HG03342 (cell line): ENCODE measurements around the gene GLI1.
"Not testable (repeated sequence)": the region's sequence is repeated elsewhere in the genome, so short reads cannot be mapped to it uniquely, and the experiment has no call there.

Experiments
- ATAC-seq: cut with Tn5 transposase; IDR thresholded peaks from one replicate; pipeline ENCODE4 v1.9.1; 2021; ENCODE audit warnings: mild to moderate bottlenecking, moderate library complexity; ENCODE audit not compliant: unreplicated experiment

The GLI1 gene

GRCh38 chr12:57441393-57441792 is 18.2 kb upstream of the GLI1 start:
- ATAC-seq = not testable (repeated sequence)

DNA sequence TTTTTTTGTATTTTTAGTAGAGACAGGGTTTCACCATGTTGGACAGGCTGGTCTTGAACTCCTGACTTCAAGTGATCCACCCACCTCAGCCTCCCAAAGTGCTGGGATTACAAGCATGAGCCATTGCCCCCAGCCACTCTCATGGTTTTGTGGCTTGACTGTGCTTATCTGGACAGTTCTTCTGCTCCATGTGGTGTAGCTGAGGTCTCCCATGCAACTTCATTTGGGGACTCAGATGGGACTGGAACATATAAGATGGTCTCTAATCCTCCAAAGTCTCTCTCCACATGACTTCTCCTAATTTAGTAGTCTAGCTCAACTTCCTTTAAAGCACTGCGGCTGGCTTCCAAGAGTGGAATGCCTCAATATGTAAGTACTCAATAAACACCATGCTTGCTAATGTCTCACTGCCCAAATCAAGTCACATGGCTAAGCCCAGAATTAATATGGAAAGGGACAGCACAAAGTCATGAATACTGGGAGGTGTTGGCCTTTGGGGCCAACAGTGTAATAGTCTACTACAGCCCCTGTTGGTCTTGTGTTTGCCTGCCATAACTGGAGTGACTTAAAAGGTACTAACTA is 17.6 kb upstream of the GLI1 start:
- ATAC-seq = no peak

- not testable (repeated sequence) for ATAC-seq
Observed at GRCh38 chr12:57444337-57444736, 15.2 kb upstream of the GLI1 start.

DNA sequence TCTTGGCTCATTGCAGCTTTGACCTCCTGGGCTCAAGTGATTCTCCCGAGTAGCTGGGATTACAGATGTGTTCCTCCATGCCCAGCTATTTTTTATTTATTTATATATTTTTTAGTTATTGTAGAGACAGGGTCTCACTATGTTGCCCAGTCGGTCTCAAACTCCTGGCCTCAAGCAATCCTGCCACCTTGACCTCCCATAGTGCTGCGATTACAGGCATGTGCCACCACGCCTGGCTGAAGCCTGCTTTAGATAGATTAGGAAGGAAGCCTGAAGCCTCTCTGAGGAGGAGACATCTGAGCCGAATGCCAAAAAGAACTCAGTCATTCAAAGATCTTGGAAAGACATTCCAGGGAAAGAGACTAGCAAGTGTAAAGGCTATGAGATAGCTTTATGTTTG is 14.8 kb upstream of the GLI1 start:
- no peak for ATAC-seq

DNA sequence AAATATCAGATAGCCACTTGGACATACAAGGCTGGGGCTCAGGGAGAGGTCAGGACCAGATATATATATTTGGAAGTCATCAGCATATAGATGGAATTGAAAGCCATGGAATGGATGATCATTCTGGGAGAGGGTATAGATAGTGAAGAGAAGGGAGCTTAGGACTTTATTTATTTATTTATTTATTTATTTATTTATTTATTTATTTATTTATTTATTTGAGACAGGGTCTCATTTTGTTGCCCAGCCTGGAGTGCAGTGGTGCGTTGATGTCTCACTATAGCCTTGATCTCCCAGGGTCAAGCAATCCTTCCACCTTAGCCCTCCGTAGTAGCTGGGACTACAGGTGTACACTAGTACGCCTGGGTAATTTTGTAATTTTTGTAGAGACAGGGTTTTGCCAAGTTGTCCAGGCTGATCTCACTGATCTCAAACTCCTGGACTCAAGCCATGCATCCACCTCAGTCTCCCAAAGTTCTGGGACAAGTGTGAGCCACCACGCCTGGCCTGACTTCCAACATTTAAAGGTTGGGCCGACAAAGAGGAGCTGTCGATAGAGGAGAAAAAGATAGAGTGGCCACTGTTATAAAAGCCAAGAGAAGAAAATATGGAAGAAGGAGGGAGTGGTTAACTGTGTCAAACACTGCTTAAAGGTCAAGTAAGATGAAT is 13.2 kb upstream of the GLI1 start:
- no peak for ATAC-seq

DNA sequence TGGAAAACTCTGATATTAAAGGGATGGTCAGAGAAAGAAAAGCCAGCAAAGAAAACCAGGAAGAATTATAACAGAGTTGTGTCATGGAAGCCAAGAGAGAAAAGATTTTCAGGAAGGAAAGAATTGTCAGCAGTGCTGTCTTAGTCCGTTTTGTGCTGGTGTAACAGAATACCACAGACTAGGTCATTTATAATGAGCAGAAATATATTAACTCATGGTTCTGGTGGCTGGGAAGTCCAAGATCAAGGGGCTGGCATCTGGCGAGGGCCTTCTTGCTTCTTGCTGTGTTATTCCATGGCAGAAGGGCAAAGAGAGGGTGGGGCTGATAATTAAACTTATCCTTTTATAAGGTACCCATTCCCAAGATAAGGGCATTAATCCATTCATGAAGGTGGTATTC is 10.9 kb upstream of the GLI1 start:
- no peak for ATAC-seq

DNA sequence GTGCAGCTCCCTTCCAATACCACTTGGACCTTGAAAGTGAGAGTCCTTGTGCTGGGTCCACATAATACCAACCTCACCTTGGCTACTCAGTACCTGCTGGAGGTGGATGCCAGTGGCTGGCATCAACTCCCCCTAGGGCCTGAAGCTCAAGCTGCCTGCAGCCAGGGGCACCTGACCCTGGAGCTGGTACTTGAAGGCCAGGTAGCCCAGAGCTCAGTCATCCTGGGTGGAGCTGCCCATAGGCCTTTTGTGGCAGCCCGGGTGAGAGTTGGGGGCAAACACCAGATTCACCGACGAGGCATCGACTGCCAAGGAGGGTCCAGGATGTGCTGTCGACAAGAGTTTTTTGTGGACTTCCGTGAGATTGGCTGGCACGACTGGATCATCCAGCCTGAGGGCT is 10.2 kb upstream of the GLI1 start:
- no peak for ATAC-seq

GRCh38 chr12:57450057-57450456 is 9.5 kb upstream of the GLI1 start:
- ATAC-seq = no peak

- no peak for ATAC-seq
Observed at GRCh38 chr12:57451233-57451778, 8.3 kb upstream of the GLI1 start.

GRCh38 chr12:57452181-57452936 is 7.2 kb upstream of the GLI1 start:
- ATAC-seq = no peak

DNA sequence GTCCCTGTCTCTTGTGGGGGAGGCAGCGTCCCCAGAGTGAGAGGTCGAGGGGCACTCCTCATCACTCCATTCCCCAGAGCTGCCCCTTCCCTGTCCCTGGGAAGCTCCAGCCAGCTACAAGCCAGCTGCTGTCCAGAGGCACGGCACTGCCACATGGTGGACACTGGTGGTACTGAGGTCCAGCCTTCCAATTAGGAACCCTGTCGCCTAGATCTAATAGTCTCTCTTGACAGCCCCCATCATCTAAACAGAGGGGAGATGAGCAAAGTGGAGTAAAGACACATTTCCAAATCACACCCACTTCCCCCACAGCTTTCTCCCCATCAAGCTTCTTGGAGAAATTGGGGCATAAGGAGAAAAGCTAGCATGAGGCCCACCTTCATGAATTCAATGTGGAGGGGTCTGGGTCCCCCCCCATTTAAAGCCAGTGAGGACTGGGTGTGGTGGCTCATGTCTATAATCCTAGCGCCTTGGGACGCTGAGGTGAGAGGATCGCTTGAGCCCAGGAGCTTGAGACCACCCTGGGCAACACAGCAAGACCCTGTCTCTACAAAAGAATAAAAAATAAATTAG is 6.6 kb upstream of the GLI1 start:
- peak; percentile 50 for ATAC-seq

- ATAC-seq = no peak
Observed at GRCh38 chr12:57454213-57454565, 5.4 kb upstream of the GLI1 start.

- ATAC-seq = no peak
Observed at GRCh38 chr12:57454566-57455373, 4.8 kb upstream of the GLI1 start, which contains the start of gene INHBE. Gene INHBE, plus strand, starts transcription at chr12:57455307. Its CDS starts 230 bp downstream, at chr12:57455537.

DNA sequence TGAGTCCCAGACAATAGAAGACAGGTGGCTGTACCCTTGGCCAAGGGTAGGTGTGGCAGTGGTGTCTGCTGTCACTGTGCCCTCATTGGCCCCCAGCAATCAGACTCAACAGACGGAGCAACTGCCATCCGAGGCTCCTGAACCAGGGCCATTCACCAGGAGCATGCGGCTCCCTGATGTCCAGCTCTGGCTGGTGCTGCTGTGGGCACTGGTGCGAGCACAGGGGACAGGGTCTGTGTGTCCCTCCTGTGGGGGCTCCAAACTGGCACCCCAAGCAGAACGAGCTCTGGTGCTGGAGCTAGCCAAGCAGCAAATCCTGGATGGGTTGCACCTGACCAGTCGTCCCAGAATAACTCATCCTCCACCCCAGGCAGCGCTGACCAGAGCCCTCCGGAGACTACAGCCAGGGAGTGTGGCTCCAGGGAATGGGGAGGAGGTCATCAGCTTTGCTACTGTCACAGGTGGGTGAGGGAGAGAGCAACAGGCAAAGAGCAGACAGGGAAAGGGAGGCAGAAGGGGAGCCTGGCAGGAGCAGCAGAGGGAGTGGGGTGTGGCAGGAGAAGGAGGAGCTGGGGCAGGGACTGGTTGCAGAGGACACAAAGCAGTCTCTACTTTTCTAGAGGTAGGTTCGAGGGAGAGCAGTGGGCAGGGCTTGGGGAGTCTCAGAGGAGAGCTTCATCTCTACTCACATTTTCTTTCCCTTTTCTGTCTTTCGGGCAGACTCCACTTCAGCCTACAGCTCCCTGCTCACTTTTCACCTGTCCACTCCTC is 4.0 kb upstream of the GLI1 start:
- ATAC-seq = no peak

- ATAC-seq = no peak
Observed at GRCh38 chr12:57456145-57456700, 3.4 kb upstream of the GLI1 start.

DNA sequence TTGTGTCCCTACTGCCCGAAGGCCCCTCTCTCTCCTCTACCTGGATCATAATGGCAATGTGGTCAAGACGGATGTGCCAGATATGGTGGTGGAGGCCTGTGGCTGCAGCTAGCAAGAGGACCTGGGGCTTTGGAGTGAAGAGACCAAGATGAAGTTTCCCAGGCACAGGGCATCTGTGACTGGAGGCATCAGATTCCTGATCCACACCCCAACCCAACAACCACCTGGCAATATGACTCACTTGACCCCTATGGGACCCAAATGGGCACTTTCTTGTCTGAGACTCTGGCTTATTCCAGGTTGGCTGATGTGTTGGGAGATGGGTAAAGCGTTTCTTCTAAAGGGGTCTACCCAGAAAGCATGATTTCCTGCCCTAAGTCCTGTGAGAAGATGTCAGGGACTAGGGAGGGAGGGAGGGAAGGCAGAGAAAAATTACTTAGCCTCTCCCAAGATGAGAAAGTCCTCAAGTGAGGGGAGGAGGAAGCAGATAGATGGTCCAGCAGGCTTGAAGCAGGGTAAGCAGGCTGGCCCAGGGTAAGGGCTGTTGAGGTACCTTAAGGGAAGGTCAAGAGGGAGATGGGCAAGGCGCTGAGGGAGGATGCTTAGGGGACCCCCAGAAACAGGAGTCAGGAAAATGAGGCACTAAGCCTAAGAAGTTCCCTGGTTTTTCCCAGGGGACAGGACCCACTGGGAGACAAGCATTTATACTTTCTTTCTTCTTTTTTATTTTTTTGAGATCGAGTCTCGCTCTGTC is 2.7 kb upstream of the GLI1 start:
- ATAC-seq = no peak

DNA sequence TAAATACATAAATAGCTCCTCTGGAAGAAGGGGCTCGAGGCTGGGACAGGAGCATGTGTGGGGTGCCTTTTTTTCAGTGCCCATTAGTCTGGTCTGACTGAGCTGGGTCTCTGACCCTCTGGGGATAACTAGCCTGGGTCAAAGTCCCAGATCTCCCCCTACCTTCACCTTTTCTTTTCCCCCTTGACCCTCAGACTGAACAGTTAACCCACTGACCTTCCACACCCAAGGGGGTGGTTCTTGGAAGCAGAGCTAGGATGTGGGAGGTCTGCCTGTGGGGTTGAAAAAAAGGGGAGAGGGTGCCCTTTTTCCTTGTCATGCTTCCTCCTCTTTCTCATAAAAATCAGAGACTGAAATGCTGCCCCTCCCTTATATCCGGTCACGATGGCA is 925 bp upstream of the GLI1 start:
- ATAC-seq = no peak

GRCh38 chr12:57459055-57459749 is 383 bp upstream of the GLI1 start:
- peak; percentile 47 for ATAC-seq

DNA sequence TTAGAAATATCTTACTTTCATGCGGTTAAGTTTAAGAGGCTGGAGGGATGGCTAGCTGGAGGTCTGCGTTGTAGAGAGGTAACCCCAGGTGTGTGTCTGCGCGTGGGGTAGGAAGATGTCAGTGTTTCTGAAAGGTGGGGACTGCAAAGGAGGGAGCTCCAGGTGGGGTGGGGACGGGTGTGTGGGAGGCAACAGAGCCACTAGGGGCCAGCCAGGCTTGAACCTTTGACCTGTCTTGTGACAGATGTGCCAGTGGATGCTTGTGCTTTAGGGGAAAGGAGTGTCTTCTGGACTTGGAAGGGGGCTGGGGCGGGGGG is 841 bp downstream of the GLI1 start:
- no peak for ATAC-seq
